Thyroid gland (tissue), 4 donors: ENCODE results near the gene ALCAM.

Experiments used
- CTCF ChIP-seq, 6 experiments: fragments of 200-600 bp in 3 of 6; fragments of 450-650 bp in 3 of 6; sonication (generic) in 3 of 6; IDR thresholded peaks; one replicate each; pipeline ENCODE4 v1.5.1; 2016 to 2019; ENCODE audit warnings: antibody characterized with exemption in 6 of 6, mild to moderate bottlenecking in 2 of 6, inconsistent platforms in 1 of 6, moderate library complexity in 1 of 6
- POLR2A ChIP-seq, 2 donors: fragments of 450-650 bp; IDR thresholded peaks; one replicate each; pipeline ENCODE4 v1.6.1; 2017; ENCODE audit warnings: antibody characterized with exemption in 2 of 2, mild to moderate bottlenecking in 2 of 2, moderate library complexity in 1 of 2

DNA sequence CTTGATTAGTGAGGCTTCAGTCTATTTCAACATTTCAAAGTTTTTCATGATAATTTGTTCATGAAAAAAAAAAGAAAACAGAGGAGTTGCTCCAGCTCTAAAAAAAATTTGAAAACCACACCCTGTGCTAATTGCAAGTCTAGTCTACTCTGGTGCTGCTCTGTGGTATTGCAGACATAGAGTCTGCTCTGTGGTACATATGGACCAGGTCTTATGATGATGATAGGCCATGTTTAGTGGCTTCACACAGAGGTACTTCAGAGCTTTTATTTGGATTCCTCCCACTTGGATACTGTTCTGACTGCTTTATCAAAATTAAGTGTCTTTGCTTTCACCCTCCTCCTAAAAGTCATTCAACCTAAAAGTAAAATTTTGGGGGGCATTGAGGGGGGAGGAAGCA, 160.8 kb downstream of the ALCAM start:
- TF ChIP-seq CTCF (IDR thresholded peaks at IDR 0.05) (no peak), POLR2A (IDR thresholded peaks at IDR 0.05) (no peak)
